ENCODE results near the gene TSPOAP1.

Gene TSPOAP1, protein sequence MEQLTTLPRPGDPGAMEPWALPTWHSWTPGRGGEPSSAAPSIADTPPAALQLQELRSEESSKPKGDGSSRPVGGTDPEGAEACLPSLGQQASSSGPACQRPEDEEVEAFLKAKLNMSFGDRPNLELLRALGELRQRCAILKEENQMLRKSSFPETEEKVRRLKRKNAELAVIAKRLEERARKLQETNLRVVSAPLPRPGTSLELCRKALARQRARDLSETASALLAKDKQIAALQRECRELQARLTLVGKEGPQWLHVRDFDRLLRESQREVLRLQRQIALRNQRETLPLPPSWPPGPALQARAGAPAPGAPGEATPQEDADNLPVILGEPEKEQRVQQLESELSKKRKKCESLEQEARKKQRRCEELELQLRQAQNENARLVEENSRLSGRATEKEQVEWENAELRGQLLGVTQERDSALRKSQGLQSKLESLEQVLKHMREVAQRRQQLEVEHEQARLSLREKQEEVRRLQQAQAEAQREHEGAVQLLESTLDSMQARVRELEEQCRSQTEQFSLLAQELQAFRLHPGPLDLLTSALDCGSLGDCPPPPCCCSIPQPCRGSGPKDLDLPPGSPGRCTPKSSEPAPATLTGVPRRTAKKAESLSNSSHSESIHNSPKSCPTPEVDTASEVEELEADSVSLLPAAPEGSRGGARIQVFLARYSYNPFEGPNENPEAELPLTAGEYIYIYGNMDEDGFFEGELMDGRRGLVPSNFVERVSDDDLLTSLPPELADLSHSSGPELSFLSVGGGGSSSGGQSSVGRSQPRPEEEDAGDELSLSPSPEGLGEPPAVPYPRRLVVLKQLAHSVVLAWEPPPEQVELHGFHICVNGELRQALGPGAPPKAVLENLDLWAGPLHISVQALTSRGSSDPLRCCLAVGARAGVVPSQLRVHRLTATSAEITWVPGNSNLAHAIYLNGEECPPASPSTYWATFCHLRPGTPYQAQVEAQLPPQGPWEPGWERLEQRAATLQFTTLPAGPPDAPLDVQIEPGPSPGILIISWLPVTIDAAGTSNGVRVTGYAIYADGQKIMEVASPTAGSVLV (N-terminal part only)

DNA sequence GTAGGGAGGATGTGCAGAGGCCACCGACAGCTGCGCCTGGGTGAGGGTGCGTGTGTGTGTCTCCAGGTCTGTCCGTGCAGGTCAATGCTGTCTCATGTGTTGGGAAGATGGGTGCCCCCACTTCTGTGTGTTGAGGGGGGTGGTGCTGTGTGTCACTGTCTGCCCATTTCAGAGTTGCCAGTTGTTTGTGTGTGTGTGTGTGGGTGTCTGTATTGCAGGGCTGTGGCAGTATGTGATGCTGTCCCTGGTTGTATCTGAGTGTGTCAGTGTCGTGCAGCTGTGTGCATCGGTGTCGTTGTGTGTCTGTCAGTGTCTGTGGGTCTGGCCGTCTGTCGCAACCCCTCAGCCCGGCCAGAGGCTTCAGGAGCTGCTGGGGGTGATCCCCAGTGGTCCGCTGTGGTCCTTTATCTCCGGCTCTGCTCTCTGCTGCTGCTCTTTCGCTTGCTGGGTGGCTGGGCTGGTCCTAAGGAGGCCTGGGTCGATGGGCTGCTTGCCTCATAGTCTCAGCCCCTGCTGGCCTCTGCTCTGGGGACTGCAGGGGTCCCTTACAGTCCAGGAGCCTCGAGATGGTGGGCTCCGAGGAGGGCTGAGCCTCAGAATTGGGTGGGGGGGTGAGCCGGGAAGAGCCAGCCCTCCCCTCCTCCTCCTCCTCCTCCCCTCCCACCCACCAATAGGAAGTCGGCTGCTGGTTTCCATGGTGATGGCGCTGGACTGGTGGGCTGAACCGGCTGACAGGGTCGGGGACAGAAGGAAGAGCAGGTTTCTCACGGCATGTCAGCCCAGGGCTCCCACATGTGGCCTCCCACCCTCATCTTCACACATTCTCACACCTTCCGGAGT, at the start of gene TSPOAP1:
Gene TSPOAP1 (minus strand): TSS at position 601 of the 840 bp plus-strand sequence. CDS start 875 bp downstream, outside the sequence.
- no peak for DNase-seq

DNA sequence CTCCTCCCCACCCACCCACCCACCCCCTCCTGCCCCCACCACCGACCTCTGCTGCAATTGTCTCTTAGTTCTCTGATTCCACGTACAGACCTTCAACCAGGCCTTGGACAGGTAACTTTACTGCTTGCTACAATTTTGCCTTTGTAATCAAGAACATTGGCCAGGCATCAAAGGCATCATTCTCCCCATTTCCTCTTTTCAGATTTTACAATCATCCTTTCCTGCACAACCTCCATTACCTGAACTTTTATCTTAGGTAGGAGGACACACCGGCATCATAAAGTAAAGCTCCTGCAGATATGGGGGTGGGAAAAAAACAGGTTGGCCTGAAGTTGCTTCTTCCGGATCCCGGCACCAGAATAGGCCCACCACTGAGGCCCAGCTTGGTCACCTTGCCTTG, 49.1 kb upstream of the TSPOAP1 start:
- no peak for DNase-seq

DNA sequence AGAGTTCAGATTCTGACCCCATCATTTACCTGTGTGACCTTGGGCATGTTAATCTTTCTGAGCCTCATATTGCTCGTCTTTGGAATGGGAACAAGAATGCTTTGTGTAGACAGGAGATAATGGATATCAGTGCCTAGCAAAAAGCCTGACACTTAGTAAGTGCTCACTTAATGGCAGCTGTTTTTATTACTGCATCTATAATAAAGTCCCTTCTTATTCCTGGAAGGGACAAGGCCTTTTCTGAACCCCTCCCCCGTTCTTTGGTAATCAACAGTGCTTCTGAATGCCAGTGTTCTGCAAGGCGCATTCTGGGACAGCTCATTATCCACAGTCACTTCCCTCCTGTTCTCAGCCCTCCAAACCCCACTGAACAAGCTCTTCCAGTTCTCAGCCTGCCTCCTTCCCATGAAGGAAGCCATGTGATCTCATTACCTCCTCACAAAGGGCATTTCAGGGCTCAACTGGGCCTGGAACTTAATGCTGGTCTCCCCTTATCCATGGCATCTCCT, 48.6 kb upstream of the TSPOAP1 start:
- no peak for DNase-seq

DNA sequence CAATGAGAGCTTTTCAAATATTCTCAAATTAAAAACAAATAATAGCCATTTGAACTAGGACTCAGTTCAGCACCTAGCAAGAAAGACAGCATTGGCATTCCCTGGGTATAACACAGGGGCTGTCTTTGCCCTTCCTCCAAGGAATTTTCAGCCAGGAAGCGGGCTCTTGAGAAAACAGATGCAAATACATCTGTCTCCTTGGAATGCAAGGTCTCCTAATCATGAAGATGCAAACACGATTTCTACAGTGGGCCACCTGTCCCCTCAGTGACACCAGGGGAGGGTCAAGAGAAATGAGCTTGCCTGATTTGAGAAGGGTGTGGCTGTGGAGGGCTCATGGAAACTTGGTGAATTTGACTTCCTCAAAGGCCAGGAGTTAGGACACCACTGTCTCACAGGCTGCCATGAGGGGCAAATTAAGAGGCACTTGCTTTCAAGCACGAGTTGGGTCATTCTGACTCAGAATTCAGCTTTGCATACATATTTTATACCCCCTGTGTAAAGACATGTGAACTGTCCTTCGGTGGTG, 47.9 kb upstream of the TSPOAP1 start:
- no peak for DNase-seq

DNA sequence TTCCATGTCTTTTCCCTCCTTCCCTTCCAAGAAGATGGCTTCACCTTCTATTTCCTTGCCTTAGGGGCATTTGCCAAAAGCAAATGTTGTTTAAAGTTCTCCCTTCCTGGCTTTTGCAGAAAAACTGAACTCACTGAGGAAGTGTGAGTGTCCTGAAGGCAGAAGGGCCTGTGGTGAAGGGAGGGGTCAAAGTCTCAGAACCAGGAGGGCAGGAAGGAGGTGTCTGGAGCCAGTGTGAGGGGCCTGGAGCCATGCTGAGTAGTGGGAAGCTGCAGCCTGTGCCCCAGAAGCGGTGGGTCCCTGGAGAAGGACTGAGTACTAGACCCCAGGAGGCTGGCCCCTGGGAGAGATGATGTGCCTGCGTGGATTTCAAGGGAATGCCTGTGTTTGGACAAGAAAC, 47.2 kb upstream of the TSPOAP1 start:
- no peak for DNase-seq

DNA sequence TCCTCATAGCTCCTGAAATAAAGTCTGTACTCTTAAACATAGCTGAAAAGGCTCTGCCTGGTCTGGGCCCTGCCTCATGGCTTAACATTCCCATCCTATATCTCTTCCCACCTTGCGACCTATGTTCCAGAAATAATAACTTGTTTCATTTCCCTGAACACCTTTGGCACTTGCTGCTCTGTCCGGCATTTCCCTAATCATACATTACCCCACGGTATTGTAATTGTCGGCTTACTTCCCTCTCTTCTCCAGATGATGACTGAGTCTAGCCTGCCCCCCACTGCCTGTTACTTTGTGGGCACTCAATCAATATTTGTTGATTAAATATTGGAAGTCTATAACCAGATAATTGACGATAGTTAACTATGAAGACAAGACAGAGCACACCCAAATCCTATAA, 46.7 kb upstream of the TSPOAP1 start:
- DNase-seq: no peak

DNA sequence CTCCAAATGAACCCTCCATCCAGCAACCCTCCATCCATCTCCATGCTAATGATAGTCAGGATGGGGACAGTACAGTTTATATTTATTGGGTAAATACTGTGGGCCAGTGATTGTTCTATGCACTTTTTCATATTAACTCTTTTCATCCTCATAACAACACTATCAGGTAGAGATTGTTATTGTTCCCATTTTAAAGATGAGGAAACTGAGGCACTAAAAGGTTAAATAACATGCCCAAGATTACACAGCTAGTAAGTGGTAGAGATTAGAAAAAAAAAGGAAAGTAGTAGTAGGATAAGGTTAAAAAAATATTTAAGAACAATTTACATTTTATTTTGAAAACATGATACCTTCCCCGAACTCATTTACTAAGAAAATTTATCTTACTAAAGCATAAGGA, 45.3 kb upstream of the TSPOAP1 start:
- no peak for DNase-seq

DNA sequence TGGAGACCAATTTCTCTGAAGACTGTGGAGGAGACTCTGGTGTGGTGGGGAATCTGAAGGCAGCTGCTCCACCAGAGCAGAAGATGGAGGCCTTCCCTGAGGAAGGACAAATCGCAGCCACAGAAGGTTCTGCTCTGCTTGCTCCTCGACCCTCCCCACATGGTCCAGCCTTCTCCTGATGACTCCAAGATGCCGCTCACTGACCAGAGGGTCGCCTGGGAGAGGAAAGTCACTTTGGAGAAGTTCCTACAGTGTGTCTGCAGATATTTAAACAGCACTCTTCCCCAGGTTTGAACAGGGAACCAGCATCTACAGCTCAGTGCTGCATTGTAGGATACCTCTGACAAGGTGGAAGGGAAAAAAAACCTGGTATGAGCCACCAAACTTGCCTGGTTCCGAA, 44.4 kb upstream of the TSPOAP1 start:
- DNase-seq: no peak

DNA sequence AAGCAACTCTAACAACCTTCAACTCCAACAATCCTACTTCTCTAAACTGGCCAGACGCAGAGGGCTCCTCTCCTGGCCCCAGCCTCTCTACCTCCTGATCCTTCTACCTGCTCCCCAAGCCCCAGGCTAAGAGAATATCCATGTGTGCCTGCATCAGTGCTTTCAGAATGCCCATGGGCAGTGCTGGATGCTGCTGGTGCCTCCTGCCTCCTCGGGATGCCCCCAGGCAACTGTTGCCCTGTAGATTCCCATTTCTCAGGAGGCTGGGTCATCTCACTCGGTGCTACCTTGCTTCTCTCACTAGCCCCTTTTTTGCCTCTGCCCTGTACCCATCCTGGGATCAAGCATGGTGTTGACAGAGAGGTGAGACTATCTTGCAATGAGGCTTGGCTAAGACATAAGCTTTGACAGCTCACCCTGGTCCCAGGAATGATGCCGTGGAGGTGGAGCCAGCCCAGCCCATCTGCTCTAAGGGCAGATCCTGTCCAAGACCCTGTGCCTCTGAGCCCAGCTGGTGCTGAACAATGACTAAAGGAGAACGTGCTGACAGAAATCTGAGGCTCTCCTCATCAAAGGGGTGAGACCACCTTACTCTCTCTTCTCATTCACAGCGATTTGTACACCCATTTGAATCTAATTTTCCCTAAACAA, 42.8 kb upstream of the TSPOAP1 start:
- no peak for DNase-seq

DNA sequence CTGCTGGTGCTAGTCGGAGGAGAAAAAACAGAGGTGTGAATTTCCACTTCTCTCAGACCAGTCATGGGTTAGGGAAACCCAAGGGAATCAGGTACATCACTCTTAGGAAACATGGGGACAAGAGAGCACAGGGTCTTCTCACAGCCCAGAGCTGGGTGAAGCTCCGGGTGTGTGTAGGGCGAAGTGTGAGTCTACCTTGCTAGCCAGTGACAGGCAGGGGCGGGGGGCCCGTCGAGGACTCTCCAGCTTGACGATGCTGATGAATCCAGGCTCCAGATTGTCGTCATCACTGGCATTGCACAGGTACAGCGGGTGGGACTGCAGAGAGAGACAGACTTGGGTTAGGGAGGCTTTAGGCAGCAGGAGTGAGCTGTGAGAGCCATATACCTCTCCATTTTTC, 42.1 kb upstream of the TSPOAP1 start:
- no peak for DNase-seq

DNA sequence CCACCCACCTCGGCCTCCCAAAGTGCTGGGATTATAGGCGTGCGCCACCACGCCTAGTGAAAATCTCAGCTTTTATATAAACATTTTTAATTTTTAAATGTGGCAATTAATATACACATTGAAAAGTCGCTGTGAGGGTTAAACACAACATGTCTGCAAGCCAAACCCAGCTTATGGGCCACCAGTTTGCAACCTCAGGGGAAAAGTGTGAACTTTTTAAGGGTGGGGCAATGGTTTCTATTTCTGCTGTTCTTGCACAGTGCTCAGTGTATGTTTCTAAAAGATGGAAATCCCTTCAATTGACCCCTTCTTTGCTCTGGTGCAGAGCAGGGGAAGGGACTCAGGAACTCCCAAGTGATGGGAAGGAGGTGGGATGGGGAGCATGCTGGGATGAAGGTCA, 41.7 kb upstream of the TSPOAP1 start:
- no peak for DNase-seq

DNA sequence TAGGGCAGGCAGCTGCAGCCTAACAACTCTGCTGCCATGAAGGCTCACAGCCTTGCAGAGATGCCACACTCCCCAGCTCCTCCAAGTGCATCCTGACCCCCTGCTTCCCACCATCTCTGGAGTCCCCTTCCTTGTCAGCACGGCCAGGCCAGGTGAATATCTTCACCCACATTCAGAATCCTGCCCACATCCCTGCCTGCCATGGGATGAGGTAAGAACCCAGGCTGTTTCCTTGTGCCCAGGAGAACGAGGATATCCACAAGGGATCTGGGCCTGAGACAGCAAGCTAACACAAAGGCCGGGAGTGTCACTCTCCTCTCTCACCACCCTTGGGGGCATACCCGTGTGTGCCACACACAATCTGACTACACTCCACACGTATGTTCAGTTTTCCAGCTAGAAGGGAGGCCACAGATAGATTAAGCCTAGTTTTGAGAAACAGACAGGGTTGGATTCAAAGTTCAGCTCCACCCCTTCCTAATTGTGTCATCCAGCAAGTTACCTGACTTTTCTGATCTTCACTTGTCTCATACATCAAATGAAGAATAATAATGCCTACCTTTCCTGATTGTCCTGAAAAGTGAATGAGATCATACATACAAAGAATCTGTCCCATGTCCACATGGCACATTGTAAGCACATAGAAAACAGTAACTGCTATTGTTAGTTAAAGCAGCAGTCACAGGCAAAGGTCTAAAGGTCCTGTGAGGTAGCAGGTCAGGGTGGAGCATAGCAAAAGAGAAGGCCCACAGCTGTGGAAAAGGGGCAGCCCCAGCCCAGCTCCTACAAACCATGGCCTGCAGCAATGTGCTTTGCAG, 40.8 kb upstream of the TSPOAP1 start:
- no peak for DNase-seq

DNA sequence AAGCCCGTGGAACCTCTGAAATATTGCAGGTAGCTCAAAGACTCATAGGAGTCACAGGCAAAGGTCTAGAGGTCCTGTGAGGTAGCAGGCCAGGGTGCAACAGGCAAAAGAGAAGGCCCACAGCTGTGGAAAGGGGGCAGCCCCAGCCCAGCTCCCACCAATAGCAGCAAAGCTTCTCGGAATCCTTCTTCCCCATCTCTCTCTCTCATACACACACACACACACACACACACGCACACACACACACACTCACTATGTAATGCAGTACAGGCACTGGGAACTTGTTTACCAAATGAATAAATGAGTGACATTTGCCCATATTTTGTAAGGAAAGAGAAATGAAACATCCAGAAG, 40.2 kb upstream of the TSPOAP1 start:
- no peak for DNase-seq

DNA sequence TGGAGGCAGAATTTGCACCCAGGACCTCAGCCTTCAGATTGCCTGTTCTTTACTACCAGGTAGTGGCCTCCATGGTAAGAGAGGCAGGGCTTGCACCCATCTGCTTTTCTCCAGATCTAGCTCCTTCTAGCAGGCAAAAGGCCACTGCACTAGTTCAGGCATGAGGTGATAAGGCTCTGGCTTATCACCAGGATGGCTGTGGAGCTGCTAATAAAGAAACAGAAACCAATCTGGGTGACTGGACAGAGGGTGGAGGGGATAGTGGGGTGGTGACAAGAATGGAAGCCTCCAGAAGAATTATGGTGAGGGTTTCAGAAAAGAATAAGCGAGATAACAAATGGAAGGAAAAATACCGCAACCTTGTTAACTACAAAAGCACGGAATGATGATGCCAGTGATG, 38.9 kb upstream of the TSPOAP1 start:
- no peak for DNase-seq

DNA sequence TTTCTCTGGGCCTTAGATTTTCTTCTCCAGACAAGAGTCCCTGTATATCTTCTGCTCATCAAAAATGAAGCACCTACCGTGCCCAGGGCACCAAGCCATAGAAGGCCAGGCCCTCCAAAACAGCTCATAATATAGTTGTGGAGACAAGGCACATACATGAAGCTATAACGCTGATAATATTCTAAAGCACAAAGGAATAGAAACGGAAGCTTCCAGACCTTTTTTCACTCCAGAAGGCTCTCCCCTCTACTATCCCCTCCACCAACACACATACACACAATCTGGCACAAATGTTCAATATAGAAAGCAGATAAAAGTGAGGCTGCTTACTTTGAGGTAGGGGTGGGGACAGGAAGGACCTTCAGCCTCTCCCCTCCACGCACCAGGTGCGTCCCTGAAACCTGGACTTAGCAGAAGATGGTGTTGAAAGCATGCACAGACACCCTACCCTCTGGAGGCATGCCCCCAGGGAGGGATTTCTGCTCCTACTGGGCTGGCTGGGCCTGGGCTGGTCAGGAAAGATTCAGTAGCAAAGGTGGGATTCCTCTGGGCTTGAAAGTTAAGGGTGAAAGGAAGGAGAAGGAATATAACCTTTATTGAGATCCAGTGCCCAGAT, 37.5 kb upstream of the TSPOAP1 start:
- DNase-seq: no peak

DNA sequence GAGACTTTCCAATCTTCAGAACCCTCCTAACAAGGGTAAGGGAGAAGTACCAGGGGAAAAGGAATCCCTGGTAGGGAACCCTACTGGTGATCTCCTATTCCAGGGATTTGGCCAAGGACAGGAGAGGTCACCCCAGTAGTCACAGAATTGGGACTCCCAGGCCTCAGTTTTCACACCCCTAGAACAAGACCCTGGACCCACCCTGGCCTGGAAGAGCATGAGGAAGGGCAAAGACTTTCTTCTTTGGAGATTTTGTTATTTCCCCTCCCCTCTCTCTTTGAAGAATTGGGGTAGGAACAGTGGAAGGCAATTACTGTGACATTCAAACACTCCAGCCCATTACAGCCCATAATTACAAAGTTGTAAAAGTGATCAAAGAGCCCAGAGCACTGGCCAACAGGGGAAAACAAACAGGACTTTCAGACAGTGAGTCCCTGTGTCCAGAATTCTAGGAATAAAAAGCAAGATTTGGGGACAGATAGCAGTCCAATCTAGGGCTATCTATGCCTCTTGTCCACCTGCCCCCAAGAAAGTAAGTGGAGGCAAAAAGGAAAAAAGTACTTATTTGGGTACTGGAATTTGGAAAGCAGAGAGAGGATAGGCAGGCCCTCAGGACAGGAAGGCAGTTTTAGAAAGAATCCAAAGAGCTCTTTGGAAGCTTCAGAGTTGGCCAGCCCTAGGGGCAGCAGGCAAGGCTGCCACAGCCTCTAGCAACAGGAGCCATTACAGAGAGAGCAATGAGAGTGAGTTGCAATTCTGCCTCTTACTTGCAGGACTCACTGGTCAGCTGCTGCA, 36.8 kb upstream of the TSPOAP1 start:
- no peak for DNase-seq

DNA sequence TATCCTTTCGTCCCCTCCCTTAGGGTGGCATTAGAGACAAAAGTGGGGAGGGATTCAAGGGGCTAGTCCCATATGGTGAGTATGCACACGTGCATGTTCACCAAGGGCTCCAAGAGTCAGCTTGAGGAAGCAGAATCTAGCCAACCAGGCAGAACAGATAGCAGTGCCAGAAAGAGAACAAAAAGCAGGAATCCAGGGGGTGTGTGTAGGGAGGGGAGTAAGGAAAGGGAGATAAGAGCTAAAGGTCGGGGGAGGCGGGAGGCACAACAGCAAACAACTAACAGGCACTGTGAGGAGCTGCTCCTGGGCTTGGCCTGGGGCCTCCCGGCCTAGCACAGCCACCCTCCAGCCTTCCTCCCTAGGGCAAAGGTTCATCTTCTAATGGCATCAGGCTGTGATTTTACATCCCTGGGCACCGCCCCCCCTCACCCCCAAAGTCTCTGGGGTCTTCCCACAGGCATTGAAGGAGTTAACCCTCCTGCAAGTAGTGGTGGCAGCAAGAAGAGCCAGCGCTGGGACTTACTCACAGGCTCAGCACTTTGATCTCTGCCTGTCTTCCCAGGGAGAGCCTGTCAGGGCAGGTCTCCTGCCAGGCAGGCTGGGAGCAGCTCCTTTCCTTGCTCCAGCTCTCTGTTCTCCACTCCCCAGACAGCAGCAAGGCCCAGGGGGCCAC, 35.8 kb upstream of the TSPOAP1 start:
- DNase-seq: no peak

DNA sequence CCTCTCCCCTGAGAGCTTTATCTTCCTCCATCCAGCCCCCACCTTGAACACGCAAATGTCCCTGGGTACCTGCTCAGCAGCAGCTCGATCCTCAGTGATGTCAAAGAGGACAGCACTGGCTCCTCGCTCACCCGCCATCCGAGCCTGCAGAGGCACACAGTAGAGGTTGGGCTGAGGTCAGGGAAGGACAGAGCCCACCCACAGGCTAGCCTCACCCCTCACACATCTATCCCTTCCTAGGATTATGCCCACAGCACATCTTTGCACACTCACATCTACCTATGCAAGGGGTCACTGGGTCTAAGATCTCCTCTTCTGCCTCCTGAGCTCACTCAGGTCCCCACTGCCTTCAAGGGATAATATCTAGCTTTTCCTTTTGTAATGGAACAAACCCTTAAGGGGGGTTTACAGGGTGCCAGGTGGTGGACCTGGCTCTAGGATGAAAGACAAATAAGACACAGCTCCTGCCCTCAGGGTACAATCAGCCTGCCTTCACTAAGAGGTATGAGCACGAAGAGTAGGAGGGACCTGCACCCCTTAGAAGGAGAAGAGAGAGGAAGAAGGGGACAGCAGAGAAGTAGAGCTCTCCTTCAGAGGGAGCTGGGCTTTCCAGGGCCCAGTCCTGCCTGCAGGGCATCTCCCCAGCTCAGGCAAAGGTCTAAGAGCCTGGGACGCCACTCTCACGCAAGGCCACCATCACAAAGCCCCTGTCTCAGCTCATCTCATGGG, 35.0 kb upstream of the TSPOAP1 start:
- no peak for DNase-seq
